ENCODE results near the gene RIMS1. TPM values are rescaled to one million over a fixed set of nuclear protein-coding genes. Genes with fewer than 3 reads are reported as not detected.

RIMS1 gene
- total and polyA plus RNA-seq, 4 donors, result 0.09 to 0.17 TPM; not detected in 2

GRCh38 chr6:72216222-72217068, 330.1 kb downstream of the RIMS1 start:
- DNase-seq (ENCODE audit: low spot score), result no peak
- Histone ChIP-seq H3K4me3 (ENCODE audit: low read depth in 1 of 3, low read length in 3 of 3) (no peak overlapping the region), H3K9ac (ENCODE audit: low read depth in 1 of 2, low read length in 2 of 2) (no peak overlapping the region), H3K27ac (ENCODE audit: low read depth in 1 of 2, low read length in 2 of 2) (no peak overlapping the region), H3K36me3 (ENCODE audit: control insufficient read depth in 4 of 4, insufficient read depth in 3 of 4, low read depth in 1 of 4, low read length in 3 of 4) (no peaks in the 10 kb centered on the region), H3K4me1 (ENCODE audit: control insufficient read depth in 4 of 4, insufficient read depth in 4 of 4, low read length in 3 of 4) (peaks cover 0 to 9% (median 7%) of the 10 kb centered on the region in 4 donors), H3K9me3 (ENCODE audit: control insufficient read depth in 4 of 4, low read length in 3 of 4) (no peaks in the 10 kb centered on the region), H3K27me3 (ENCODE audit: control insufficient read depth in 4 of 4, insufficient read depth in 4 of 4, low read length in 3 of 4) (no peaks in the 10 kb centered on the region)
- TF ChIP-seq, protein P1, sequence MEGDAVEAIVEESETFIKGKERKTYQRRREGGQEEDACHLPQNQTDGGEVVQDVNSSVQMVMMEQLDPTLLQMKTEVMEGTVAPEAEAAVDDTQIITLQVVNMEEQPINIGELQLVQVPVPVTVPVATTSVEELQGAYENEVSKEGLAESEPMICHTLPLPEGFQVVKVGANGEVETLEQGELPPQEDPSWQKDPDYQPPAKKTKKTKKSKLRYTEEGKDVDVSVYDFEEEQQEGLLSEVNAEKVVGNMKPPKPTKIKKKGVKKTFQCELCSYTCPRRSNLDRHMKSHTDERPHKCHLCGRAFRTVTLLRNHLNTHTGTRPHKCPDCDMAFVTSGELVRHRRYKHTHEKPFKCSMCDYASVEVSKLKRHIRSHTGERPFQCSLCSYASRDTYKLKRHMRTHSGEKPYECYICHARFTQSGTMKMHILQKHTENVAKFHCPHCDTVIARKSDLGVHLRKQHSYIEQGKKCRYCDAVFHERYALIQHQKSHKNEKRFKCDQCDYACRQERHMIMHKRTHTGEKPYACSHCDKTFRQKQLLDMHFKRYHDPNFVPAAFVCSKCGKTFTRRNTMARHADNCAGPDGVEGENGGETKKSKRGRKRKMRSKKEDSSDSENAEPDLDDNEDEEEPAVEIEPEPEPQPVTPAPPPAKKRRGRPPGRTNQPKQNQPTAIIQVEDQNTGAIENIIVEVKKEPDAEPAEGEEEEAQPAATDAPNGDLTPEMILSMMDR (IDR thresholded peaks at IDR 0.05; ENCODE audit: low read depth, low read length, missing input control), result no peak
- TF ChIP-seq NR2F2 (IDR thresholded peaks at IDR 0.05), result no peak
- peak in 1 of 2 donors; percentile 8 for TF ChIP-seq RAD21 (IDR thresholded peaks at IDR 0.05)
- TF ChIP-seq FOXA2 (IDR thresholded peaks at IDR 0.05), result no peak
- TF ChIP-seq JUND (IDR thresholded peaks at IDR 0.05), result no peak
- peak; percentile 12 to 24 for TF ChIP-seq RXRA (IDR thresholded peaks at IDR 0.05)
- no peak for TF ChIP-seq YY1 (IDR thresholded peaks at IDR 0.05)
- no peak for TF ChIP-seq REST (IDR thresholded peaks at IDR 0.05)
- TF ChIP-seq MAX (IDR thresholded peaks at IDR 0.05), result no peak
- no peak for TF ChIP-seq TAF1 (conservative IDR thresholded peaks at IDR 0.05)
- TF ChIP-seq, protein P2, sequence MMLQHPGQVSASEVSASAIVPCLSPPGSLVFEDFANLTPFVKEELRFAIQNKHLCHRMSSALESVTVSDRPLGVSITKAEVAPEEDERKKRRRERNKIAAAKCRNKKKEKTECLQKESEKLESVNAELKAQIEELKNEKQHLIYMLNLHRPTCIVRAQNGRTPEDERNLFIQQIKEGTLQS (IDR thresholded peaks at IDR 0.05), result no peak
- TF ChIP-seq ZBTB33 (IDR thresholded peaks at IDR 0.05), result no peak
- no peak for TF ChIP-seq FOXA1 (IDR thresholded peaks at IDR 0.05)
- peak; percentile 64 for TF ChIP-seq SP1 (IDR thresholded peaks at IDR 0.05)
- no peak for TF ChIP-seq GABPA (IDR thresholded peaks at IDR 0.05 in 1 of 2, conservative IDR thresholded peaks at IDR 0.05 in 1 of 2)
- no peak for TF ChIP-seq EGR1 (IDR thresholded peaks at IDR 0.05; ENCODE audit: low read depth in 2 of 2)
- peak; percentile 50 for TF ChIP-seq HNF4G (IDR thresholded peaks at IDR 0.05)
- TF ChIP-seq HNF4A (conservative IDR thresholded peaks at IDR 0.05), result peak; percentile 68 to 75
- 30% methylated on average over 4 of the region's 4 CpGs for WGBS

All from liver (tissue), 9 donors.